Neural crest cell (in vitro differentiated cells): ENCODE data around the gene KLC1. TPM values are rescaled to one million over a fixed set of nuclear protein-coding genes. Genes with fewer than 3 reads are reported as not detected.
A peak's percentile ranks its signal among the peaks of the same experiment; 100 is the strongest.
"Not testable (repeated sequence)": the region's sequence is repeated elsewhere in the genome, so short reads cannot be mapped to it uniquely, and the experiment has no call there.

ENCODE experiments used
- DNase-seq: peaks from one replicate; pipeline ENCODE4 v3.0.0; 2021; ENCODE audit warnings: low read depth, mixed read lengths, low spot score
- H3K27ac Mint-ChIP-seq: one replicate; pipeline ENCODE4 v1.8.0; 2021; ENCODE audit warnings: mild to moderate bottlenecking, mixed read lengths; ENCODE audit not compliant: unreplicated experiment
- H3K27me3 Mint-ChIP-seq: 2 replicates; pipeline ENCODE4 v1.8.0; 2021; ENCODE audit warnings: low read depth, mild to moderate bottlenecking, mixed read lengths
- H3K36me3 Mint-ChIP-seq: 2 replicates; pipeline ENCODE4 v1.8.0; 2021; ENCODE audit warnings: low read depth, mild to moderate bottlenecking, mixed read lengths
- H3K4me1 Mint-ChIP-seq: 2 replicates; pipeline ENCODE4 v1.8.0; 2021; ENCODE audit warnings: mixed read lengths
- H3K4me3 Mint-ChIP-seq: one replicate; pipeline ENCODE4 v1.8.0; 2021; ENCODE audit warnings: mild to moderate bottlenecking, mixed read lengths
- H3K9me3 Mint-ChIP-seq: 2 replicates; pipeline ENCODE4 v1.8.0; 2021; ENCODE audit warnings: mixed read lengths
- CTCF ChIP-seq: fragments of 200-600 bp; sonication (generic); conservative IDR thresholded peaks from 2 replicates; pipeline ENCODE4 v1.5.0; 2021; ENCODE audit warnings: antibody characterized with exemption, mild to moderate bottlenecking
- total RNA-seq: library from RNA; stranded (reverse); gene quantifications from 2 replicates; pipeline ENCODE4 v1.2.1, GENCODE V29; 2021

The KLC1 gene
- total RNA-seq, 1 donor from 2014 or later, result 173 TPM

- DNase-seq, result no peak
- Mint-ChIP-seq H3K4me3 (peak overlapping the region; percentile 0), H3K9me3 (no peaks in the 10 kb centered on the region), H3K36me3 (no peaks in the 10 kb centered on the region), H3K4me1 (peaks cover 14% of the 10 kb centered on the region), H3K27me3 (peaks cover 11% of the 10 kb centered on the region), H3K27ac (no peak overlapping the region)
- no peak for TF ChIP-seq CTCF
These were observed 21.2 kb upstream of the KLC1 start for GRCh38 chr14:103607822-103608221.

DNA sequence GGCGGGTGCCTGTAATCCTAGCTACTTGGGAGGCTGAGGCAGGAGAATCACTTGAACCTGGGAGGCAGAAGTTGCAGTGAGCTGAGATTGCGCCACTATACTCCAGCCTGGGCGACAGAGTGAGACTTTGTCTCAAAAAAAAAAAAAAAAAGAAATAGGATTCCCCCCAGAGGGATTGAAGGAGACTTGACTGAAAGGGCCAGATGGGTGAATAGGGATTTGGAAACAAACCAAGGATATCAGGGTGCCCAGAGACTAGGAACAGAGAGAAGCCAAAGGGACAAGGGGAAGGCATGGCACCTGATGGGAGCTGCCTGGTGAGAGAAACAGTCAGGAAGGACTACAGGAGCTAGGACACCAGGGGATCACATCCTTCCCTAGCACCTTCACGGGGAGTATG is 19.9 kb upstream of the KLC1 start:
- not testable (repeated sequence) for H3K9me3 Mint-ChIP-seq, H3K27ac Mint-ChIP-seq, H3K36me3 Mint-ChIP-seq, H3K4me3 Mint-ChIP-seq, DNase-seq
- Mint-ChIP-seq H3K27me3 (peaks cover 11% of the 10 kb centered on the region), H3K4me1 (peaks cover 14% of the 10 kb centered on the region)

DNA sequence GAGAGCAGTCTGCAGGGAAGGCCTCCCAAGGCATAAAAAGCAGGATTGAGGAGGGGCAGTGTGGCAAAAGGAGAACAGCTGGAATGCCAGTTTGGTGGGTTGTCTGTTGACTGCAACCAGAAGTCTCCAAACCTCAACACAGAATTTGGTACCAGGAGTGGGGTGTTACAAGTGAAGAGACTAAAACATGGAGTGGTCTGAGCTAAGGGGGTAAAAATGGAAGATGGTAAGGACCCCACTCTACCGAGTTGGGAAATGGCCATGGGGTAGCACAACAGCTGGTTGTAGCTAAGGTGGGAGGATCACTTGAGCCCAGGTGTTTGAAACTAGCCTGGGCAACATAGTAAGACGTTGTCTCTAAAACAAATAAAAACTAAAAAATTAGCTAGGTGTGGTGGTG is 17.8 kb upstream of the KLC1 start:
- peaks cover 14% of the 10 kb centered on the region for H3K4me1 Mint-ChIP-seq
- peaks cover 11% of the 10 kb centered on the region for H3K27me3 Mint-ChIP-seq
- no peaks in the 10 kb centered on the region for H3K36me3 Mint-ChIP-seq
- no peak overlapping the region for H3K4me3 Mint-ChIP-seq
- H3K27ac Mint-ChIP-seq, result no peak overlapping the region
- no peak for TF ChIP-seq CTCF
- DNase-seq, result no peak
- H3K9me3 Mint-ChIP-seq, result no peaks in the 10 kb centered on the region

- no peak for DNase-seq
- H3K4me1 Mint-ChIP-seq, result no peaks in the 10 kb centered on the region
- no peak overlapping the region for H3K27ac Mint-ChIP-seq
- peaks cover 2% of the 10 kb centered on the region for H3K27me3 Mint-ChIP-seq
- H3K9me3 Mint-ChIP-seq, result no peaks in the 10 kb centered on the region
- no peaks in the 10 kb centered on the region for H3K36me3 Mint-ChIP-seq
- no peak for TF ChIP-seq CTCF
- no peak overlapping the region for H3K4me3 Mint-ChIP-seq
These were observed 15.5 kb upstream of the KLC1 start for GRCh38 chr14:103613517-103613916.

DNA sequence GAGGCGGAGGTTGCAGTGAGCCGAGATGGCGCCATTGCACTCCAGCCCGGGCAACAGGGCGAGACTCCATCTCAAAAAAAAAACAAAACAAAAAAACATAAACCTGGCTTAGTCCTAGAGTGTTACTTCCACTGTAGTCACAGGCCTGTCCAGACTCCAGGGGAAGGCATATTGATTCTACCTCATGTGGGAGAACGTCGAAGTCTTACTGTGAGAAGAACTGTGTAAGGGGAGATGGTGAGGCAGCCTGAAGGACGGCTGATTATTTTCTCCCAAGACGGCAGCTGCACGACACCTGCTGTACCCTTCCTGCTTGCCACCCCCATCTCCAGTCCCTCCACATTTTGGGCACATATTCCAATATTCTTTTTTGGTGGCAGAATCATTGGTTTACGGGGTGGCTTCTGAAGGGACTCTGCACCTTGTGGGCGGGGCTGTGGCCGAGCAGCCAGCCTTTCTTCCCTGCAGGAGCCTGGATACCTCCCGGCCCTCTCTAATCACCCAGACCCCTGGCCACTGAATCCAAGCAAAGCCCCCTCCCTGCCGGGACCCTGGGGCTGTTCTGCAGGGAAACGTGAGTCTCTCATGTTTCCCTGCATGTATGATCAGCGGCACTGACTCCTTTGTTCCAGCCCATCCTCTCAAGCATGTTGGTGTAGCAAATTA is 12.2 kb upstream of the KLC1 start:
- no peak for TF ChIP-seq CTCF
- H3K4me3 Mint-ChIP-seq, result no peak overlapping the region
- no peaks in the 10 kb centered on the region for H3K36me3 Mint-ChIP-seq
- H3K27me3 Mint-ChIP-seq, result no peaks in the 10 kb centered on the region
- no peak overlapping the region for H3K27ac Mint-ChIP-seq
- no peak for DNase-seq
- H3K9me3 Mint-ChIP-seq, result no peaks in the 10 kb centered on the region
- no peaks in the 10 kb centered on the region for H3K4me1 Mint-ChIP-seq

- Mint-ChIP-seq H3K36me3 (no peaks in the 10 kb centered on the region), H3K4me3 (no peak overlapping the region), H3K27me3 (no peaks in the 10 kb centered on the region), H3K4me1 (no peaks in the 10 kb centered on the region), H3K27ac (no peak overlapping the region), H3K9me3 (no peaks in the 10 kb centered on the region)
- TF ChIP-seq CTCF, result no peak
- no peak for DNase-seq
These were observed 10.0 kb upstream of the KLC1 start for GRCh38 chr14:103619057-103619456.
